ENCODE data around the gene LRATD1. TPM values are rescaled to one million over a fixed set of nuclear protein-coding genes. Genes with fewer than 3 reads are reported as not detected.

LRATD1 gene
- total RNA-seq, 2 experiments from 2014 or later, result not detected

DNA sequence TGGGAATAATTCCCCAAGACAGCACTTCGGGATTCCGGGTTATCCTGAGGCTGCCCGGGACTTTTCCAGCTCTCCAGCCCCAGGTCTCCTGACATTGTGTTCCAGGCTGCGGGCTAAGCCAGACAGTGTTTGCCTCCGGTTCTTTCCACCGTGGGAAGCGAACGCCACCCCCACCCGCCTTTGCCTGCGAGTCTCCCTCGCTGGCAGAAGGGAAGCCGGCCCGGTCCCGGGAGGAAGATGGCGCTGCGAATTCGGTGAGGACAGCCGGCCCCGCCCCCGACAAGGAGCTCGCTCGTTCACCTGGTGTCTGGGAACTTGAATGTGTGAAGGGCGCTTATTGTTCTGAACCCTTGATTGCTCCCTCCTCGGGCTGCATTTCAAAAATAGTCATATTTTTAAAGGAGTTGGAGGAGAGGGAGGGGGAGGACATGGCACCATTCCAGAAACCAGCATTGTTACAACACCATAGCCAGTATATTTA is 2.9 kb downstream of the LRATD1 start:
- DNase-seq (no peak), ATAC-seq (no peak)
- Mint-ChIP-seq H3K36me3 (ENCODE audit: low read depth) (peaks cover 4% of the 10 kb centered on the region), H3K27ac (no peak overlapping the region), H3K27me3 (ENCODE audit: low read depth) (peaks cover 49% of the 10 kb centered on the region), H3K4me3 (no peak overlapping the region), H3K4me1 (ENCODE audit: low read depth) (no peaks in the 10 kb centered on the region), H3K9me3 (ENCODE audit: insufficient read depth) (no peaks in the 10 kb centered on the region)
- POLR2A ChIA-PET, result no interaction called here
- CTCF ChIA-PET, result no interaction called here

DNA sequence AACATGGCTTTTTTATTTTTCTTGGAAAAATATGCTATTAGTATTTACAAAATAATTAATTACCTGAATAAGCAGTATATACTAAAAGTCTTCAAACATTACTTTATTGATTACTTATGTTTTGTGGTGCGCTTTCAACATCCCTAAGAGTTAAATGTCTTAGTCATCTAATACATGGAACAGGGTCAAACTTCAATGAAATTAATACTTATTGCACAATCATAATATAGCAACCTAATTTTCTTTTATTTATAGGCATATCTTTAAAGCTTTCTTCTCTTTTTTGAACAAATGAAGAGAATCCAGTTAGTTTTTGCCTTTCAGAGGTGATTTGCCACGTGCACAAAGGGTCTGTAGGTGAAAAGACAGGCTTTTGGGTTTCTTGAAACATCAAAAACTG is 6.0 kb downstream of the LRATD1 start:
- Mint-ChIP-seq H3K9me3 (ENCODE audit: insufficient read depth) (no peaks in the 10 kb centered on the region), H3K27me3 (ENCODE audit: low read depth) (peaks cover 26% of the 10 kb centered on the region)

DNA sequence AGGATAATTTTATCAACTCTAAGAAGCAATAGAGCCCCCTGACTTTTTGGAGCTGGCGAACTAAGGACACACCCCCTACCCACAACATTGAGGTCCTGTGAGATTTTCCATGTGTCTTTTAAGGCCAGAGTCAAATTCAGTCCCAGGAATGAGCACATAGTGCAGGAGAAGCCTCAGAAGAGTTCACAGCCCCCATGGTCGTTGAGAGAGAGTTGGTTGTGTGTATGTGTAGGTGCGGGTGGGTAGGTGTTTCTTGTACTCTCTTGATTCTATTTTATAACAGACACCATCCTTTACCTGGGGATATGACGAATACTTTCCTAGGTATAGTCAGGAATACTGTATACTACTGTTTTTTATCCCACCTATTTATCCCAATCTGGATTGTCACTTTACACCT is 8.6 kb downstream of the LRATD1 start:
- Mint-ChIP-seq H3K27ac (no peak overlapping the region), H3K9me3 (ENCODE audit: insufficient read depth) (no peaks in the 10 kb centered on the region), H3K4me1 (ENCODE audit: low read depth) (no peaks in the 10 kb centered on the region), H3K27me3 (ENCODE audit: low read depth) (peaks cover 11% of the 10 kb centered on the region), H3K4me3 (no peak overlapping the region), H3K36me3 (ENCODE audit: low read depth) (no peaks in the 10 kb centered on the region)
- DNase-seq (no peak), ATAC-seq (no peak)
- CTCF ChIA-PET, result no interaction called here
- POLR2A ChIA-PET, result no interaction called here

More for the DNA sequence above, 6.0 kb downstream of the LRATD1 start:
- POLR2A ChIA-PET, result no interaction called here
- DNase-seq (no peak), ATAC-seq (no peak)
- Mint-ChIP-seq H3K36me3 (ENCODE audit: low read depth) (no peaks in the 10 kb centered on the region), H3K4me1 (ENCODE audit: low read depth) (no peaks in the 10 kb centered on the region), H3K27ac (no peak overlapping the region), H3K4me3 (no peak overlapping the region)
- CTCF ChIA-PET, result no interaction called here

- Mint-ChIP-seq H3K36me3 (ENCODE audit: low read depth) (no peaks in the 10 kb centered on the region), H3K4me3 (no peak overlapping the region), H3K27me3 (ENCODE audit: low read depth) (no peaks in the 10 kb centered on the region), H3K4me1 (ENCODE audit: low read depth) (no peaks in the 10 kb centered on the region), H3K9me3 (ENCODE audit: insufficient read depth) (no peaks in the 10 kb centered on the region), H3K27ac (no peak overlapping the region)
- ChIA-PET POLR2A (no interaction called here), CTCF (no interaction called here)
- ATAC-seq (no peak), DNase-seq (no peak)
These were observed 10.0 kb downstream of the LRATD1 start for GRCh38 chr2:14642499-14642898.

DNA sequence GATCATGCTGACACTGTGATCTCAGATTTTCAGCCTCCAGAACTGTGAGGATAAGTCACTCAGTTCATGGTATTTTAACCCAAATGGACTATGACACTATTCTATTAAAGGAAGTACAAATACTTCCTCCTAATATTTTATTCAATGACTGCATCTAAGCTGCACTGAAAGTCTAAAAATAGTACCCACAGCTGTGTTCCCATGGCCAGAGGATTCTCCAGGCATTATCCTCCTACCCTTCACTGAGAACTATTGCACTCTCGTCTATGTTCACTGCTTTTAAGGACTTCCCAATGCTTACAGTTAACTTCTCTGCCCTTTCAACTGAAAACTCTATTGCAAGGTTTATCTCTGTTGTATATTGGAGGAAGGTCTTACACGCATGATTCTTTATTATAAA is 15.2 kb downstream of the LRATD1 start:
- Mint-ChIP-seq H3K27ac (no peak overlapping the region), H3K9me3 (ENCODE audit: insufficient read depth) (no peaks in the 10 kb centered on the region), H3K36me3 (ENCODE audit: low read depth) (no peaks in the 10 kb centered on the region), H3K27me3 (ENCODE audit: low read depth) (no peaks in the 10 kb centered on the region), H3K4me1 (ENCODE audit: low read depth) (no peaks in the 10 kb centered on the region), H3K4me3 (no peak overlapping the region)
- DNase-seq (no peak), ATAC-seq (no peak)
- POLR2A ChIA-PET, result no interaction called here
- CTCF ChIA-PET, result no interaction called here

- no peak overlapping the region for H3K27ac Mint-ChIP-seq
- DNase-seq (no peak), ATAC-seq (no peak)
- ChIA-PET POLR2A (no interaction called here), CTCF (no interaction called here)
- no peaks in the 10 kb centered on the region for H3K4me1 Mint-ChIP-seq (ENCODE audit: low read depth)
- H3K4me3 Mint-ChIP-seq, result no peak overlapping the region
- H3K9me3 Mint-ChIP-seq (ENCODE audit: insufficient read depth), result no peaks in the 10 kb centered on the region
- no peaks in the 10 kb centered on the region for H3K27me3 Mint-ChIP-seq (ENCODE audit: low read depth)
- H3K36me3 Mint-ChIP-seq (ENCODE audit: low read depth), result no peaks in the 10 kb centered on the region
These were observed 17.5 kb downstream of the LRATD1 start for GRCh38 chr2:14650066-14650465.

DNA sequence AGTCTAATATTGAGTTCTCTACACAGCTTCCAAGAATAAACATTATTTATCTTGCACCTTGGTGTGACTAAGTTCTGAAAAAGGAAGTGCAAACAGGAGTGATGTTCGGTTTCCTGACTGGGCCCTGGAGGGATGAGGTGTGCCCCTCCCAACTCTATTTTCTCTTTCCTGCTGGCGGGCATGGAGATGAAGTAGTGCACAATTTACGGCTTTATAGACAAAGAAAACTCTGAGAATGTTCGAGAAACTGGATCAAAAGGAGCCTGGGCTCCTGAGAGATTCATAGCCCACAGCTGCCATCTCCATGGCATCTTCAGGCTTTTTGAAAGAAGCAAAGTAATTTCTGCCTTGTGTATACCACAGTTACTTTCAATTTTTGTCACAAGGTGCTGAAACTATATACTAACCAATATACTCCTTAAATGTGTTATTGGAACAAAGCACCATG is 22.3 kb downstream of the LRATD1 start:
- Mint-ChIP-seq H3K27ac (no peak overlapping the region), H3K36me3 (ENCODE audit: low read depth) (no peaks in the 10 kb centered on the region)
- POLR2A ChIA-PET, result no interaction called here

DNA sequence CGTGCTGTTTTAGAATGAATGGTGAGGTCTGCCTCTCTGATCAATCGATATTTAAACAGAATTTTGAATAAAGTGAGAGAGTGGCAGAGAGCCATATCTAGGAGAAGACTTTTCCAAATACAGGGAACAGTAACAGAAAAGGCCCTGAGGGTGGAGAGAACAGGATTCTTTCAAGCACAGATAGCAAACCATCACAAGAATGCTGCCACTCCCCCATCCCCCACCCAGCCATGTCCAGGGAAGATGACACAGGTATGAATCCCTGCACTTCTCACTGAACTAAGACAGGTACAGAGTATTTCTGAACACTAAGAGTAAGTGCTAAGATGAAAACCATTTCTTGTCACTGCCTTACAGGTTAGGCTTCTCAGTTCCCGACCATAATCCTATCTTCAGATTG is 23.6 kb downstream of the LRATD1 start:
- Mint-ChIP-seq H3K4me1 (ENCODE audit: low read depth) (no peaks in the 10 kb centered on the region), H3K27ac (no peak overlapping the region), H3K4me3 (no peak overlapping the region), H3K27me3 (ENCODE audit: low read depth) (no peaks in the 10 kb centered on the region), H3K36me3 (ENCODE audit: low read depth) (no peaks in the 10 kb centered on the region), H3K9me3 (ENCODE audit: insufficient read depth) (no peaks in the 10 kb centered on the region)
- ChIA-PET CTCF (no interaction called here), POLR2A (no interaction called here)
- ATAC-seq (no peak), DNase-seq (no peak)

More for the DNA sequence above, 22.3 kb downstream of the LRATD1 start:
- Mint-ChIP-seq H3K9me3 (ENCODE audit: insufficient read depth) (no peaks in the 10 kb centered on the region), H3K4me3 (no peak overlapping the region), H3K4me1 (ENCODE audit: low read depth) (no peaks in the 10 kb centered on the region), H3K27me3 (ENCODE audit: low read depth) (no peaks in the 10 kb centered on the region)
- DNase-seq (no peak), ATAC-seq (no peak)
- CTCF ChIA-PET, result no interaction called here

- CTCF ChIA-PET, result no interaction called here
- H3K9me3 Mint-ChIP-seq (ENCODE audit: insufficient read depth), result no peaks in the 10 kb centered on the region
- H3K4me1 Mint-ChIP-seq (ENCODE audit: low read depth), result no peaks in the 10 kb centered on the region
- no peak overlapping the region for H3K27ac Mint-ChIP-seq
- POLR2A ChIA-PET, result no interaction called here
- no peaks in the 10 kb centered on the region for H3K36me3 Mint-ChIP-seq (ENCODE audit: low read depth)
- H3K4me3 Mint-ChIP-seq, result no peak overlapping the region
- ATAC-seq, result no peak
- no peaks in the 10 kb centered on the region for H3K27me3 Mint-ChIP-seq (ENCODE audit: low read depth)
- no peak for DNase-seq
These were observed 28.6 kb downstream of the LRATD1 start for GRCh38 chr2:14661163-14661562.

GRCh38 chr2:14673351-14673875 is 40.9 kb downstream of the LRATD1 start:
- Mint-ChIP-seq H3K27me3 (ENCODE audit: low read depth) (no peaks in the 10 kb centered on the region), H3K36me3 (ENCODE audit: low read depth) (no peaks in the 10 kb centered on the region), H3K9me3 (ENCODE audit: insufficient read depth) (no peaks in the 10 kb centered on the region), H3K27ac (no peak overlapping the region), H3K4me1 (ENCODE audit: low read depth) (no peaks in the 10 kb centered on the region), H3K4me3 (no peak overlapping the region)
- CTCF ChIA-PET, result no interaction called here
- POLR2A ChIA-PET, result no interaction called here
- DNase-seq (no peak), ATAC-seq (no peak)

- no peak for ATAC-seq
- Mint-ChIP-seq H3K4me3 (no peak overlapping the region), H3K27ac (no peak overlapping the region), H3K4me1 (ENCODE audit: low read depth) (no peaks in the 10 kb centered on the region), H3K36me3 (ENCODE audit: low read depth) (no peaks in the 10 kb centered on the region), H3K27me3 (ENCODE audit: low read depth) (no peaks in the 10 kb centered on the region), H3K9me3 (ENCODE audit: insufficient read depth) (no peaks in the 10 kb centered on the region)
- POLR2A ChIA-PET, result no interaction called here
- no peak for DNase-seq
- CTCF ChIA-PET, result no interaction called here
These were observed 43.0 kb downstream of the LRATD1 start for GRCh38 chr2:14675489-14675888.

DNA sequence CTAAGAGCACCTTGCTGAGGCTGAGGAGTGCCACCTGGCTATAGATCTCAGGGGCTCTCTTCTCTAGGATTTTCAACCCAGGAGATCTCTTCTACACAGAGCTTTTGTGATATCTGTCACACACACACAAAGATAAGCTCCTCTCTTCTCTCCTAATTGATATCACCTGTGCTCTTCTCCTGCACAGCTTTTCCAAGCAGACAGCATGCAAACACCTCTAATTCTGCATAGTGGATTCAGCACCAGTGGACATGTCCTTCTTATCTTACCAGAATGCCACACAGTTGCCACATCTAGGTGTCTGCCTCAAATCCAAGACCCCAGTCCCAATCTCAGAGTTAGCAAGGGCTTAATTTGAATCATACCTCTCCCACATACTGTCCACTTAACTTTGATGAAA is 43.9 kb downstream of the LRATD1 start:
- ATAC-seq (no peak), DNase-seq (no peak)
- Mint-ChIP-seq H3K4me3 (no peak overlapping the region), H3K4me1 (ENCODE audit: low read depth) (no peaks in the 10 kb centered on the region), H3K36me3 (ENCODE audit: low read depth) (no peaks in the 10 kb centered on the region), H3K27me3 (ENCODE audit: low read depth) (no peaks in the 10 kb centered on the region), H3K9me3 (ENCODE audit: insufficient read depth) (no peaks in the 10 kb centered on the region), H3K27ac (no peak overlapping the region)
- ChIA-PET CTCF (no interaction called here), POLR2A (no interaction called here)

DNA sequence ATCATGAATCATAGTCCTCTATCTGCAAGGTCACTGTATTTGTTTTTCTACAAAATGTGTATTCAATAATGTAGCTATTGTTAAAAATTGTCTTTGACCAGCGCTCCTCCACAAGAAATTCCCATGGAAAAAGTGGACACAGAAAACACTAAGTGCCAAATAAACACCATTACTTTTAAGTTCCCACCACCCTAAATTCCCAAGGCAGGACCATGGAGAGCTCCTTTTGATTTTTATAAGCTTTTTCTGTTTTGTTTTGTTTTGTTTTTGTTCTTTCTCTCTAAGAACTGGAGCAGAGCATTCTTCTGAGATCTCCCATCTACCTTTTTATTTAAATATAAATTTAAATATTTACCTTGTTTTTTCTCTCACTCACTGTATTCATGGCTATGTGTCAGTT is 44.5 kb downstream of the LRATD1 start:
- ChIA-PET POLR2A (no interaction called here), CTCF (no interaction called here)
- DNase-seq (no peak), ATAC-seq (no peak)
- no peaks in the 10 kb centered on the region for H3K9me3 Mint-ChIP-seq (ENCODE audit: insufficient read depth)
- H3K27ac Mint-ChIP-seq, result no peak overlapping the region
- no peaks in the 10 kb centered on the region for H3K27me3 Mint-ChIP-seq (ENCODE audit: low read depth)
- H3K36me3 Mint-ChIP-seq (ENCODE audit: low read depth), result no peaks in the 10 kb centered on the region
- no peaks in the 10 kb centered on the region for H3K4me1 Mint-ChIP-seq (ENCODE audit: low read depth)
- no peak overlapping the region for H3K4me3 Mint-ChIP-seq

Measured in activated CD8-positive, alpha-beta T cell treated with anti-CD3 and anti-CD28 coated beads, Interleukin-2, amount 10 ng/mL, durations not matched to agents 7 days and 5 days (primary cell).